Measurements from ENCODE around the gene SNAPC5. TPM values are rescaled to one million over a fixed set of nuclear protein-coding genes. Genes with fewer than 3 reads are reported as not detected.

Gene SNAPC5
- total and polyA plus RNA-seq, 2 of the 8 experiments (the other 6 are each of a cell fraction or from before 2014, with no cell fraction given) = 18.7 to 23.1 TPM

- TF ChIP-seq TAF7 (optimal IDR thresholded peaks at IDR 0.05; ENCODE audit: borderline replicate concordance, low read depth, low read length) = no peak
- no peak for TF ChIP-seq YY1 (IDR thresholded peaks at IDR 0.05; ENCODE audit: low read depth, low read length)
- TF ChIP-seq CBX8 (IDR thresholded peaks at IDR 0.05; ENCODE audit: borderline replicate concordance, low read depth, low read length) = no peak
- TF ChIP-seq HDAC2 (IDR thresholded peaks at IDR 0.05; ENCODE audit: borderline replicate concordance in 1 of 2, low read depth in 2 of 2, low read length in 2 of 2) = no peak
- no peak for TF ChIP-seq PHF8 (conservative IDR thresholded peaks at IDR 0.05; ENCODE audit: low read depth, low read length)
- no peak for TF ChIP-seq CREB1 (IDR thresholded peaks at IDR 0.05)
- Histone ChIP-seq H2BK12ac (ENCODE audit: low read depth, low read length) (no peak overlapping the region), H3K4me1 (replicated peaks in 1 of 4; ENCODE audit: control insufficient read depth in 3 of 4, insufficient read depth in 4 of 4, low read length in 3 of 4) (no peaks in the 10 kb centered on the region; a peak in 1 of 7 replicates), H2AK5ac (ENCODE audit: low read depth, low read length) (no peak overlapping the region), H3K9me3 (ENCODE audit: insufficient read depth in 2 of 2, low read depth in 1 of 2, low read length in 1 of 2) (no peaks in the 10 kb centered on the region), H4K20me1 (replicated peaks in 1 of 2; ENCODE audit: control insufficient read depth in 1 of 2, insufficient read depth in 2 of 2, low read length in 2 of 2) (peaks cover 0 to 2% of the 10 kb centered on the region in 2 experiments), H2BK120ac (replicated peaks; ENCODE audit: low read depth, low read length) (no peak overlapping the region), H3K4ac (replicated peaks; ENCODE audit: insufficient read length, low read depth, low read length) (no peak overlapping the region), H3K18ac (ENCODE audit: extremely low read depth, low read length) (no peak overlapping the region), H3K27me3 (replicated peaks in 1 of 4; ENCODE audit: control insufficient read depth in 3 of 4, extremely low read depth in 1 of 4, insufficient read depth in 3 of 4, low read length in 3 of 4) (no peaks in the 10 kb centered on the region), H3K23ac (ENCODE audit: insufficient read length) (no peak overlapping the region), H3K79me2 (ENCODE audit: control insufficient read depth in 1 of 2, insufficient read depth in 2 of 2, low read length in 2 of 2) (no peaks in the 10 kb centered on the region), H3K9ac (replicated peaks in 1 of 4; ENCODE audit: extremely low read depth in 1 of 4, low read depth in 3 of 4, low read length in 3 of 4) (no peak overlapping the region), H3K4me3 (ENCODE audit: extremely low read depth in 1 of 4, insufficient read depth in 2 of 4, low read depth in 3 of 4, low read length in 4 of 4) (no peak overlapping the region), H3K23me2 (ENCODE audit: low read depth, low read length) (no peaks in the 10 kb centered on the region), H4K8ac (ENCODE audit: extremely low read depth, insufficient read depth, low read length) (no peak overlapping the region), H3K4me2 (ENCODE audit: insufficient read depth in 1 of 2, low read depth in 2 of 2, low read length in 2 of 2) (no peak overlapping the region), H2BK5ac (ENCODE audit: low read depth, low read length) (no peak overlapping the region), H2BK20ac (ENCODE audit: low read length) (no peak overlapping the region), H3K27ac (ENCODE audit: low read depth, low read length) (no peak overlapping the region), H4K5ac (ENCODE audit: insufficient read length, low read depth, low read length) (no peak overlapping the region), H2AFZ (ENCODE audit: low read length) (no peak overlapping the region), H4K91ac (replicated peaks; ENCODE audit: insufficient read length, low read length) (no peak overlapping the region), H3K14ac (ENCODE audit: insufficient read length) (no peak overlapping the region), H3K56ac (replicated peaks; ENCODE audit: insufficient read length, low read depth, low read length) (no peak overlapping the region), H2BK15ac (ENCODE audit: low read length) (no peak overlapping the region), H3K79me1 (ENCODE audit: low read depth, low read length) (0 out of 2 replicates have a peak, but pooled peaks cover 4% of the 10 kb centered on the region), H3K36me3 (ENCODE audit: control insufficient read depth in 2 of 4, insufficient read depth in 4 of 4, low read length in 3 of 4) (peaks cover 0 to 11% (median 2%) of the 10 kb centered on the region in 4 experiments; a peak in 4 of 8 replicates)
- DNase-seq (ENCODE audit: low read depth in 1 of 2, low spot score in 2 of 2) (no peak), FAIRE-seq (no peak)
- CTCF ChIA-PET (ENCODE audit: partially characterized antibody) = no interaction called here
- 83% methylated on average over 2 of the region's 2 CpGs; no CpG with 5 or more reads in 1 of the 2 experiments for WGBS, 2 experiments (ENCODE audit: extremely low coverage in 1 of 2, insufficient coverage in 1 of 2, insufficient read length in 1 of 2, insufficient replicate concordance in 2 of 2, low coverage in 1 of 2, low lambda C conversion rate in 2 of 2, missing lambda C conversion rate in 1 of 2)
- POLR2A ChIA-PET (ENCODE audit: partially characterized antibody) = interaction anchor here (1.0 to 1.2 kb wide), 2 partner anchors 22 to 51 kb away, joined by 3 to 4 read pairs; no protein-coding TSS in a partner anchor
Measured at GRCh38 chr15:66454143-66454542, 43.4 kb downstream of the SNAPC5 start.
